Endothelial cell of umbilical vein (primary cell): ENCODE data around the gene DDX17. TPM values are rescaled to one million over a fixed set of nuclear protein-coding genes. Genes with fewer than 3 reads are reported as not detected.

Source experiments
- BruUV-seq: library from RNA; stranded (reverse); fragments of 400-500 nt; replicated peaks from 2 replicates; lab custom pipeline; 2021; lab: Mats Ljungman, UMichigan
- CTCF ChIA-PET: fragments of 300-600, 350-600 bp; sonication (Branson Sonifier 250); formaldehyde crosslinking; loops from one replicate; lab custom pipeline; 2021; ENCODE audit warnings: antibody characterized with exemption, inconsistent platforms; lab: Charles Lee
- POLR2A ChIA-PET: fragments of 300-600, 350-600 bp; sonication (Branson Sonifier 250); formaldehyde crosslinking; loops from one replicate; lab custom pipeline; 2021; ENCODE audit warnings: antibody characterized with exemption, inconsistent platforms; lab: Charles Lee
- DNase-seq: peaks from one replicate; pipeline ENCODE4 v3.0.0-alpha.2; 2011; ENCODE audit warnings: low read depth, low spot score
- FAIRE-seq: peaks from 2 replicates; lab custom pipeline; 2011; peaks lifted over from hg19 to GRCh38; lab: Jason Lieb, UNC
- H2AFZ ChIP-seq: 2 replicates; pipeline ENCODE4 v1.6.0; 2012; ENCODE audit warnings: low read depth, low read length, control low read depth, inconsistent platforms
- H3K27ac ChIP-seq: 2 replicates; pipeline ENCODE4 v1.5.1; 2011; ENCODE audit warnings: low read depth, mild to moderate bottlenecking, control low read depth, low read length, moderate library complexity; ENCODE audit not compliant: insufficient read depth
- H3K27me3 ChIP-seq, 2 experiments: 2 replicates each; pipeline versions ENCODE4 v1.6.0 to v1.6.1; 2011; ENCODE audit warnings: low read length in 2 of 2, mixed read lengths in 1 of 2; ENCODE audit not compliant: control insufficient read depth in 2 of 2, insufficient read depth in 2 of 2
- H3K36me3 ChIP-seq, 2 experiments: 2 replicates in 1 of 2; 3 replicates in 1 of 2; pipeline ENCODE4 v1.5.1; 2011; ENCODE audit warnings: low read length in 2 of 2, mild to moderate bottlenecking in 1 of 2, moderate library complexity in 1 of 2; ENCODE audit not compliant: control insufficient read depth in 2 of 2, insufficient read depth in 2 of 2; ENCODE audit errors: extremely low read depth in 1 of 2
- H3K4me1 ChIP-seq: 3 replicates; pipeline ENCODE4 v1.5.1; 2011; ENCODE audit warnings: mild to moderate bottlenecking, low read length; ENCODE audit not compliant: control insufficient read depth, insufficient read depth; ENCODE audit errors: extremely low read depth
- H3K4me2 ChIP-seq: 2 replicates; pipeline ENCODE4 v1.6.1; 2011; ENCODE audit warnings: low read length, control low read depth, mixed read lengths; ENCODE audit not compliant: insufficient read depth
- H3K4me3 ChIP-seq, 3 experiments: fragments of 200-600 bp in 1 of 3; sonication (generic), shearing (Covaris generic) in 1 of 3; replicated peaks in 1 of 3; 2 replicates each; pipeline ENCODE4 v1.5.1; 2011 to 2016; ENCODE audit warnings: control low read depth in 3 of 3, low read length in 3 of 3, mild to moderate bottlenecking in 2 of 3, inconsistent platforms in 1 of 3, low read depth in 1 of 3, moderate library complexity in 1 of 3; ENCODE audit not compliant: insufficient read depth in 1 of 3
- H3K79me2 ChIP-seq: 2 replicates; pipeline ENCODE4 v1.6.0; 2012; ENCODE audit warnings: low read length, inconsistent platforms; ENCODE audit not compliant: control insufficient read depth, insufficient read depth
- H3K9ac ChIP-seq: replicated peaks from 2 replicates; pipeline ENCODE3; 2011; ENCODE audit warnings: low read length, control low read depth; ENCODE audit not compliant: insufficient read depth; ENCODE audit errors: extremely low read depth
- H3K9me1 ChIP-seq: replicated peaks from 3 replicates; pipeline ENCODE4 v1.6.0; 2011; ENCODE audit warnings: mild to moderate bottlenecking, low read length; ENCODE audit not compliant: control insufficient read depth, insufficient read depth; ENCODE audit errors: extremely low read depth
- H3K9me3 ChIP-seq: replicated peaks from 2 replicates; pipeline ENCODE4 v1.5.1; 2012; ENCODE audit warnings: low read length, inconsistent platforms; ENCODE audit not compliant: control insufficient read depth, insufficient read depth
- H4K20me1 ChIP-seq: replicated peaks from 2 replicates; pipeline ENCODE3; 2011; ENCODE audit warnings: mild to moderate bottlenecking, low read length; ENCODE audit not compliant: control insufficient read depth, insufficient read depth; ENCODE audit errors: extremely low read depth
- EZH2 ChIP-seq: IDR thresholded peaks from 2 replicates; pipeline ENCODE4 v1.6.1; 2012; ENCODE audit warnings: borderline replicate concordance, low read depth, mild to moderate bottlenecking, moderate library complexity, low read length, inconsistent platforms; ENCODE audit not compliant: severe bottlenecking
- FOS ChIP-seq: IDR thresholded peaks from 2 replicates; pipeline ENCODE4 v1.6.1; 2011; ENCODE audit warnings: mild to moderate bottlenecking, low read length, moderate library complexity, borderline replicate concordance; ENCODE audit not compliant: insufficient read depth
- GATA2 ChIP-seq: IDR thresholded peaks from 2 replicates; pipeline ENCODE4 v1.7.0; 2011; ENCODE audit warnings: low read depth, mild to moderate bottlenecking, moderate library complexity, mixed read lengths, low read length; ENCODE audit not compliant: insufficient read length, insufficient read depth
- JUN ChIP-seq: IDR thresholded peaks from 2 replicates; pipeline ENCODE4 v1.6.1; 2011; ENCODE audit warnings: borderline replicate concordance, low read depth; ENCODE audit not compliant: insufficient read length, insufficient read depth
- MYC ChIP-seq: IDR thresholded peaks from one replicate; pipeline ENCODE4 v1.6.1; 2011; ENCODE audit warnings: mild to moderate bottlenecking, low read depth, low read length
- POLR2A ChIP-seq: IDR thresholded peaks from 2 replicates; pipeline ENCODE4 v1.6.1; 2012; ENCODE audit warnings: low read depth, mild to moderate bottlenecking, control low read depth, low read length
- POLR2AphosphoS5 ChIP-seq: IDR thresholded peaks from 2 replicates; pipeline ENCODE4 v1.6.1; 2012; ENCODE audit warnings: low read depth, mild to moderate bottlenecking, control low read depth, low read length, moderate library complexity; ENCODE audit not compliant: insufficient read depth
- dilution Hi-C: fragments of 300-500 bp; cut with MboI; formaldehyde crosslinking; loops from one replicate; pipeline ENCODE4 v1.15.0; 2019; ENCODE audit warnings: low sequenced_read_pairs; ENCODE audit not compliant: extremely low pct_ligation_motif_present
- intact Hi-C: fragments of 100-400 bp; cut with micrococcal nuclease; formaldehyde crosslinking; loops from one replicate; pipeline ENCODE4 v1.10.0; 2022
- polyA plus RNA-seq, 4 experiments: library from polyadenylated mRNA; depleted of rRNA in 3 of 4; stranded (reverse) in 3 of 4; unstranded in 1 of 4; fragments of >200 nt; gene quantifications; 2 replicates each; pipeline versions ENCODE4 v1.2.1 to v1.2.3, GENCODE V29; 2011 to 2012; ENCODE audit warnings: missing spikeins in 1 of 4
- total RNA-seq: library from RNA; stranded (reverse); gene quantifications from 2 replicates; pipeline ENCODE4 v1.2.3, GENCODE V29; 2021
- TF ChIP-seq, protein P1 (sequence below): IDR thresholded peaks from 2 replicates; pipeline ENCODE4 v1.6.1; 2011; ENCODE audit not compliant: insufficient read depth, insufficient read length
- TF ChIP-seq, protein P2 (sequence below), 2 donors: IDR thresholded peaks; 1 replicate in 1 of 2; 2 replicates in 1 of 2; pipeline ENCODE4 v1.5.1; 2011; ENCODE audit warnings: low read length in 2 of 2, mild to moderate bottlenecking in 2 of 2, moderate library complexity in 2 of 2, control low read depth in 1 of 2, inconsistent platforms in 1 of 2, low read depth in 1 of 2; ENCODE audit not compliant: insufficient read depth in 1 of 2; ENCODE audit errors: extremely low read depth in 1 of 2

DDX17 gene
- total and polyA plus RNA-seq, 2 donors (not counting 3 experiments of a cell fraction or from before 2014, with no cell fraction given): 393 to 402 TPM

DNA sequence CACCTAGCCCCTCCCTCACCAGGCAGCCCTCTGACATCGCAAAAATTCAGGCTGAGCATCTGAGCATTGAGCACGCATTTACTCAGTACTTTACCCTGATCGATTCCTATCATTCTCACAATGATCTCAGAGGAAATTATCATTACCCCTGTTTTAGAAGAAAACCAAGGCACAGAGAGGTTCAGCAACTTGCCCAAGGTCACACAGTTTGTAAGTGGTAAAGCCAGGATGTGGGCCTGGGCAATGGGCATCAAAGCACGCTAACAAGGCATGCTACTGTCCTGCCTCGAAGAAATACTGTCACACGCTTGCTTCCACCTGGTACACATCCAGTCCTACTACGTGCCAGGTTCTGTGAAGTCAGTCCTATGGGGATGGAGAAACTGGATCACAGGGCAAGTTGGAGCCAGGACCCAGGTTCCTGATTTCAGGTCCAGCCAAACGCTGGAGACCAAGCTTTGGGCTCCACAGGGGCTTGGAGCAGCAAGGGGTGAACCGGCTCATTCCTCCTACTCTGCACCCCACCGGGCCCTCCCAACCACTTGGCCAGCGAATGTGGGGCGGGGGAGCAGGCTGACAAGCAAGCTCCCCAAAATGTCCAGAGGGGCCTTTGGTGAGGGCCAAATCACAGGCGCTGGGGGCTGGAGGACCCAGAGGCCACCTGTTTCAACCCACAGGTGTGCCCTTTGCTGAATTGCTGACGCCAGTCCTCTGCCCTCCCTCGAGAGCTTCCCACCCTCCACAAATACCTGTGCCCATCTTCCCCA, 69.3 kb downstream of the DDX17 start:
- no peak overlapping the region for H3K9ac ChIP-seq
- intact Hi-C loops: no loop called here
- ChIA-PET CTCF (interaction anchor here (0.5 to 2.8 kb wide), 2 partner anchors 24 to 362 kb away, joined by 3 to 8 read pairs; no protein-coding TSS in a partner anchor), POLR2A (no interaction called here)
- H3K4me2 ChIP-seq: no peak overlapping the region
- no peak overlapping the region for H3K27ac ChIP-seq
- FAIRE-seq: no peak
- BruUV-seq: no TSS peak
- no peaks in the 10 kb centered on the region for H4K20me1 ChIP-seq
- H3K4me1 ChIP-seq: no peaks in the 10 kb centered on the region
- H3K9me3 ChIP-seq: no peaks in the 10 kb centered on the region
- H2AFZ ChIP-seq: no peak overlapping the region
- H3K27me3 ChIP-seq: peaks cover 0 to 1% of the 10 kb centered on the region in 2 experiments
- dilution Hi-C loops: no loop called here
- DNase-seq: no peak
- no peaks in the 10 kb centered on the region for H3K36me3 ChIP-seq
- no peaks in the 10 kb centered on the region for H3K79me2 ChIP-seq
- H3K4me3 ChIP-seq: no peak overlapping the region
- no peak for TF ChIP-seq FOS
- TF ChIP-seq JUN: no peak
- TF ChIP-seq EZH2: no peak
- TF ChIP-seq, protein P1, sequence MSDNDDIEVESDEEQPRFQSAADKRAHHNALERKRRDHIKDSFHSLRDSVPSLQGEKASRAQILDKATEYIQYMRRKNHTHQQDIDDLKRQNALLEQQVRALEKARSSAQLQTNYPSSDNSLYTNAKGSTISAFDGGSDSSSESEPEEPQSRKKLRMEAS: no peak
- TF ChIP-seq, protein P2, sequence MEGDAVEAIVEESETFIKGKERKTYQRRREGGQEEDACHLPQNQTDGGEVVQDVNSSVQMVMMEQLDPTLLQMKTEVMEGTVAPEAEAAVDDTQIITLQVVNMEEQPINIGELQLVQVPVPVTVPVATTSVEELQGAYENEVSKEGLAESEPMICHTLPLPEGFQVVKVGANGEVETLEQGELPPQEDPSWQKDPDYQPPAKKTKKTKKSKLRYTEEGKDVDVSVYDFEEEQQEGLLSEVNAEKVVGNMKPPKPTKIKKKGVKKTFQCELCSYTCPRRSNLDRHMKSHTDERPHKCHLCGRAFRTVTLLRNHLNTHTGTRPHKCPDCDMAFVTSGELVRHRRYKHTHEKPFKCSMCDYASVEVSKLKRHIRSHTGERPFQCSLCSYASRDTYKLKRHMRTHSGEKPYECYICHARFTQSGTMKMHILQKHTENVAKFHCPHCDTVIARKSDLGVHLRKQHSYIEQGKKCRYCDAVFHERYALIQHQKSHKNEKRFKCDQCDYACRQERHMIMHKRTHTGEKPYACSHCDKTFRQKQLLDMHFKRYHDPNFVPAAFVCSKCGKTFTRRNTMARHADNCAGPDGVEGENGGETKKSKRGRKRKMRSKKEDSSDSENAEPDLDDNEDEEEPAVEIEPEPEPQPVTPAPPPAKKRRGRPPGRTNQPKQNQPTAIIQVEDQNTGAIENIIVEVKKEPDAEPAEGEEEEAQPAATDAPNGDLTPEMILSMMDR (IDR thresholded peaks at IDR 0.05; ENCODE audit: extremely low read depth in 1 of 2, insufficient read depth in 1 of 2, low read depth in 1 of 2, low read length in 2 of 2): no peak
- no peak for TF ChIP-seq MYC
- no peak for TF ChIP-seq GATA2
- no peak for TF ChIP-seq POLR2A
- TF ChIP-seq POLR2AphosphoS5: no peak
- no peaks in the 10 kb centered on the region for H3K9me1 ChIP-seq
